ENCODE measurements around the gene FXYD7. TPM values are rescaled to one million over a fixed set of nuclear protein-coding genes. Genes with fewer than 3 reads are reported as not detected.

The FXYD7 gene
- polyA plus RNA-seq, 1 donor (not counting 4 experiments of a cell fraction or from before 2014, with no cell fraction given) = not detected

GRCh38 chr19:35095667-35096368 lies 47.2 kb upstream of the FXYD7 start:
- H3K9me1 ChIP-seq (ENCODE audit: control insufficient read depth, extremely low read depth, insufficient read depth, low read length) = no peaks in the 10 kb centered on the region
- TF ChIP-seq EZH2 (IDR thresholded peaks at IDR 0.05; ENCODE audit: low read length) (no peak), CTCF (optimal IDR thresholded peaks at IDR 0.05 in 1 of 3, IDR thresholded peaks at IDR 0.05 in 1 of 3, conservative IDR thresholded peaks at IDR 0.05 in 1 of 3; ENCODE audit: extremely low read depth in 1 of 3, insufficient read depth in 2 of 3, low read length in 3 of 3) (peak in 2 of 3 experiments; percentile 16 to 46)
- FAIRE-seq (peak; percentile 91), DNase-seq (ENCODE audit: low read depth, low spot score) (no peak)
- peak overlapping the region in 1 of 3 experiments; percentile 2 for H3K4me3 ChIP-seq (ENCODE audit: control insufficient read depth in 2 of 3, extremely low read depth in 1 of 3, insufficient read depth in 2 of 3, low read depth in 1 of 3, low read length in 3 of 3)
- no peaks in the 10 kb centered on the region for H3K79me2 ChIP-seq (ENCODE audit: control insufficient read depth, insufficient read depth, low read length)
- H3K9ac ChIP-seq (ENCODE audit: control insufficient read depth, extremely low read depth, insufficient read depth, low read length) = peak overlapping the region; percentile 30
- H3K27me3 ChIP-seq (ENCODE audit: control insufficient read depth, extremely low read depth, insufficient read depth, low read length) = no peaks in the 10 kb centered on the region
- peak overlapping the region; percentile 15 for H3K27ac ChIP-seq (ENCODE audit: control insufficient read depth, insufficient read depth, low read length)
- H3K4me2 ChIP-seq (ENCODE audit: control insufficient read depth, extremely low read depth, insufficient read depth, low read depth, low read length) = peak overlapping the region; percentile 65
- peaks cover 35% of the 10 kb centered on the region for H3K4me1 ChIP-seq (ENCODE audit: control insufficient read depth, extremely low read depth, insufficient read depth, low read length)
- no peaks in the 10 kb centered on the region for H4K20me1 ChIP-seq (ENCODE audit: control insufficient read depth, extremely low read depth, insufficient read depth, low read length)
- H2AFZ ChIP-seq (ENCODE audit: control insufficient read depth, low read length) = peak overlapping the region; percentile 51
- H3K9me3 ChIP-seq (ENCODE audit: control insufficient read depth, low read depth, low read length) = no peaks in the 10 kb centered on the region
- no peaks in the 10 kb centered on the region for H3K36me3 ChIP-seq (ENCODE audit: control insufficient read depth in 2 of 2, extremely low read depth in 1 of 2, insufficient read depth in 2 of 2, low read length in 2 of 2)
- dilution Hi-C loops (cut with MboI; ENCODE audit: extremely low pct_ligation_motif_present, low sequenced_read_pairs) = no loop called here

GRCh38 chr19:35098413-35099049 lies 44.5 kb upstream of the FXYD7 start:
- Histone ChIP-seq H3K27me3 (ENCODE audit: control insufficient read depth, extremely low read depth, insufficient read depth, low read length) (no peaks in the 10 kb centered on the region), H3K9me3 (ENCODE audit: control insufficient read depth, low read depth, low read length) (no peaks in the 10 kb centered on the region), H3K4me3 (ENCODE audit: control insufficient read depth in 2 of 3, extremely low read depth in 1 of 3, insufficient read depth in 2 of 3, low read depth in 1 of 3, low read length in 3 of 3) (peak overlapping the region in 1 of 3 experiments; percentile 42), H4K20me1 (ENCODE audit: control insufficient read depth, extremely low read depth, insufficient read depth, low read length) (no peaks in the 10 kb centered on the region), H3K4me2 (ENCODE audit: control insufficient read depth, extremely low read depth, insufficient read depth, low read depth, low read length) (peak overlapping the region; percentile 64), H3K27ac (ENCODE audit: control insufficient read depth, insufficient read depth, low read length) (no peak overlapping the region), H2AFZ (ENCODE audit: control insufficient read depth, low read length) (peak overlapping the region; percentile 46), H3K79me2 (ENCODE audit: control insufficient read depth, insufficient read depth, low read length) (no peaks in the 10 kb centered on the region), H3K36me3 (ENCODE audit: control insufficient read depth in 2 of 2, extremely low read depth in 1 of 2, insufficient read depth in 2 of 2, low read length in 2 of 2) (no peaks in the 10 kb centered on the region), H3K9me1 (ENCODE audit: control insufficient read depth, extremely low read depth, insufficient read depth, low read length) (no peaks in the 10 kb centered on the region), H3K4me1 (ENCODE audit: control insufficient read depth, extremely low read depth, insufficient read depth, low read length) (peaks cover 28% of the 10 kb centered on the region), H3K9ac (ENCODE audit: control insufficient read depth, extremely low read depth, insufficient read depth, low read length) (no peak overlapping the region)
- TF ChIP-seq CTCF (optimal IDR thresholded peaks at IDR 0.05 in 1 of 3, IDR thresholded peaks at IDR 0.05 in 1 of 3, conservative IDR thresholded peaks at IDR 0.05 in 1 of 3; ENCODE audit: extremely low read depth in 1 of 3, insufficient read depth in 2 of 3, low read length in 3 of 3) = no peak
- no peak for TF ChIP-seq EZH2 (IDR thresholded peaks at IDR 0.05; ENCODE audit: low read length)
- FAIRE-seq (peak; percentile 9), DNase-seq (ENCODE audit: low read depth, low spot score) (no peak)
- dilution Hi-C loops (cut with MboI; ENCODE audit: extremely low pct_ligation_motif_present, low sequenced_read_pairs) = no loop called here
